ENCODE results near the gene SERPINA1.
"Not testable (repeated sequence)": the region's sequence is repeated elsewhere in the genome, so short reads cannot be mapped to it uniquely, and the experiment has no call there.

SERPINA1 gene

DNA sequence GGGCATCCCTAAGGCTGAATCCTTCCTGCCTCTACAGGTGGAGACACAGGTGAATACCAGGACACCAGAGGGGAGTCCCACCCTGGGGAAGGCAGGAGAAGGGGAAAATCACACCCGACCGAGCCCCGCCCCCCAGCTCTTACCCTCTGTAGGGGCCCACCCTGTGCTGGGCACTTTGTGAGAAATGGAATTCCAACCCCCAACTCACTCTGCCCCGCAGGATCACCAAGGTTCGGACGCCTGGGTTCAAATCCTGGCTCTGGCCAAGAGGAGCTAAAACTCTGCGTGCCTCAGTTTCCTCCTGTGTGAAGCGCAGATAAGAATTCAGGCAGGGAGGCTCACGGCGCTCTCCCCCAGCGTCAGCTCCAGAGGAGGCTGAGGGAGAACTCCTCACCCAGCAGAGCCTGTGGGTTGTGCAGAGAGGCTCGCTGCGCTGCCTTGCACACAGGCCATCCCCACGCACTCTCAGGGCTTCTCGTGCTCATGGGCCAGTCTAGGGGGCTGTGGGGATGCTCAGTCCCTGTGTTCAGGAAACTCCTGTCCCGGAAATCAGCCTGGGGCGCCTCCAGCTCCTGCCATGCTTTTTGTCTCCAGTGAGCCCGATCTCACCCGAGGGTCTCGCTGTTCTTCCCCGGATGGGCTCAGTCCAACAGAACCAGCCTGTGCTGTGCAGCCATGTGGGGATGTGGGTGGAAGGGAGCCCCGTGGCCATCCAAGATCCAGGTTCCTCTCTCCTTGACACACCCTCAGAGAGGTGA, 18.5 kb downstream of the SERPINA1 start:
- DNase-seq (ENCODE audit: low read depth in 2 of 2) = not testable (repeated sequence)

GRCh38 chr14:94368956-94369355, 19.4 kb downstream of the SERPINA1 start:
- DNase-seq (ENCODE audit: low read depth in 2 of 2) = no peak

- DNase-seq (ENCODE audit: low read depth in 2 of 2) = no peak
Measured at GRCh38 chr14:94368243-94368590, 20.2 kb downstream of the SERPINA1 start.

DNA sequence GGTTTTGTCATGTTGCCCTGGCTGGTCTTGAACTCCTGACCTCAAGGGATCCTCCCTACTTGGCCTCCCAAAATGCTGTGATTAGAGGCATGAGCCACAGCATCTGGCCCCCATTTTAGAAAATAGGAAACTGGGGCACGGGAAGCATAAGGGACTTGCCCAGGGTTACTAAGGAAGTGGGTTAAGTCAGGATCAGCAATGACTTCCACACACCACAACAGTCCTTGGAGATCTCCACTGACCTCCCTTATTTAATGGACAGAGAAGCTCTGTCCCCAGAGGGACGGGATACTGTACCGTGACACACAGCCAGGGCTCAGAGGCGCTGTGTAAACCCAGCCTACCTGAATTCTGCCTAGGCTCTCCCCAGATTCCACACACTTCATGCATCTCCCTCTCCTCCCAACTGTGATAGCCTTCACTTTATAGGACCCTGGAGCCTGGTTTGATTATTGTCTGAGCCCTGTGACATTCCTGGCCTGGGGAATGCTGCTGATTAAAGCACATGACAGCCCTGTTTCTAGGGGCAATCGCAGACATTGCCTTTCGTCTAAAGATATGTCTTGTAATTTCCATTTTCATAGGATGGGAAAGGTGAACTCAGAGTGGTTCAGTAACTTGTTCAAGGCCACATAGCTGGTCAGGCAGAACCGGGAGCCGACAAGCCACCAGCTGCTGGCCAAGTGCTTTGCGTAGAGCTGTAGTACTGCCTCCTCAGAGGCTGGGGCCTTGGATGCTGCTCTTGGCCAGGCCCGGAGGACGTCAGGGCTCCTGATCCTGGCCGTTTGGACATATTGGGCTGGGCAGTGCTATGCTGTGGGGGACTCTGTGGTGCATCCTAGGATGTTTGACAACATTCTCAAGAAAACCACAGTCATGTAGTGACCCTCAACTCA, 20.8 kb downstream of the SERPINA1 start:
- no peak for DNase-seq (ENCODE audit: low read depth in 2 of 2)

- DNase-seq (ENCODE audit: low read depth in 2 of 2) = no peak
Measured at GRCh38 chr14:94366146-94366915, 22.1 kb downstream of the SERPINA1 start, which contains the start of gene SERPINA2. Gene SERPINA2, minus strand, starts transcription at chr14:94366698.

- DNase-seq (ENCODE audit: low read depth in 2 of 2) = no peak
Measured at GRCh38 chr14:94365624-94366023, 22.8 kb downstream of the SERPINA1 start.

- DNase-seq (ENCODE audit: low read depth in 2 of 2) = no peak
Measured at GRCh38 chr14:94364964-94365363, 23.4 kb downstream of the SERPINA1 start.

DNA sequence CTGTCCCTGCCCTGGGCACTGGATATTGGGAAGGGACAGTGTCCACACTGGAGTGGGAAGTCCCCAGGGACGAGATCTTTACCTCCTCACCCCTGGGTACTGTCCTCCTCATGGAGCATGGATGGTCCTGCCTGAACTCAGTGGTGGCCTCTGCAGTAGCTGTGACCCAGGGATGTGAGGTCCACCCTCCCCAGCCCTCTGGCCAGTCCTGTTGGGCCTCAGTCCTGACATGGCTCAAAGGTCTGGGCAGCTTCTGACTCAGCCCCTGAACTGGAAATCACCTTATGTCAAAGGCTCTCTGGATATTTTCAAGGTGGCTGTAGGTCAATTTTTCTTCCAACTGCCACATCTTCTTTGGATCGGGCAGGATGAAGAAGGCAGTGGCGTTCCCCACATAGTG, 24.4 kb downstream of the SERPINA1 start:
- DNase-seq (ENCODE audit: low read depth in 2 of 2) = no peak

- DNase-seq (ENCODE audit: low read depth in 2 of 2) = no peak
Measured at GRCh38 chr14:94363151-94363624, 25.2 kb downstream of the SERPINA1 start.

DNA sequence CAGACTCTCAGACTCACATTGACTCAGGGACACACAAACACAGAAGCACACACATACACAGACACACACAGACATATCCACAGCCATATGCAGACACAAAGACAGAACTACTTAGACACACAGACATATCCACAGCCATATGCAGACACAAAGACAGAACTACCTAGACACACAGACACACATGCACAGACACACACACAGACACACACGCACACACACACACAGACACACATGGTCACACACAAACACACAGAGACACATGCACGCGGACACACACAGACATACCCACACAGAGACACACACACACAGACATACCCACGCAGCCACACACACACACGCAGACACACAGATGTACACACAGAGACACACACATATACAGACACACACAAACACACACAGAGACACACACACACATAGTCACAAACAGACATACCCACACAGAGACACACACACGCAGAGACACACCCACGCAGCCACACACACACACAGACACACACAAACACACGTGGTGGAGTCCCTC, 25.7 kb downstream of the SERPINA1 start:
- DNase-seq (ENCODE audit: low read depth in 2 of 2) = no peak

GRCh38 chr14:94361682-94362081, 26.7 kb downstream of the SERPINA1 start:
- no peak for DNase-seq (ENCODE audit: low read depth in 2 of 2)

GRCh38 chr14:94360945-94361565, 27.3 kb downstream of the SERPINA1 start:
- no peak for DNase-seq (ENCODE audit: low read depth in 2 of 2)

DNA sequence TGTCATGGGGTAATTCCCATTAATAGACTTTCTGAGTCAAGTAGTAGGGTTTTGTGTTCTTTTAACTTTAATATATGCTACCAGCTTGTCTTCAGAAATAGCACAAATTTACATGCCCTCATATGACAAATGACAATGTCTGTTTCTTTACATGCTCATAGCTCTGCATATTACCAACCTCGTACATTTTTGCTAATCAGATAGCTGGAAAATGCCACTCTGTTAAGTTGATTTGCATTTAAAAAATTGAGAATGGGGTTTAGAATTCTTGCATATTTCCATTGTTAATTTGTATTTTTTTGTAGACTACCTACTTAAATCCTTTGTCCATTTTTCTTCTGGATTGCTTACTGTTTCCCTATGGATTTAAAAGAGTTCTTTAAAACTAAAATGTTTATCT, 31.2 kb downstream of the SERPINA1 start:
- DNase-seq (ENCODE audit: low read depth in 2 of 2) = no peak

- no peak for DNase-seq (ENCODE audit: low read depth in 2 of 2)
Measured at GRCh38 chr14:94356379-94357056, 31.9 kb downstream of the SERPINA1 start.

GRCh38 chr14:94355191-94355794, 33.1 kb downstream of the SERPINA1 start:
- DNase-seq (ENCODE audit: low read depth in 2 of 2) = no peak

DNA sequence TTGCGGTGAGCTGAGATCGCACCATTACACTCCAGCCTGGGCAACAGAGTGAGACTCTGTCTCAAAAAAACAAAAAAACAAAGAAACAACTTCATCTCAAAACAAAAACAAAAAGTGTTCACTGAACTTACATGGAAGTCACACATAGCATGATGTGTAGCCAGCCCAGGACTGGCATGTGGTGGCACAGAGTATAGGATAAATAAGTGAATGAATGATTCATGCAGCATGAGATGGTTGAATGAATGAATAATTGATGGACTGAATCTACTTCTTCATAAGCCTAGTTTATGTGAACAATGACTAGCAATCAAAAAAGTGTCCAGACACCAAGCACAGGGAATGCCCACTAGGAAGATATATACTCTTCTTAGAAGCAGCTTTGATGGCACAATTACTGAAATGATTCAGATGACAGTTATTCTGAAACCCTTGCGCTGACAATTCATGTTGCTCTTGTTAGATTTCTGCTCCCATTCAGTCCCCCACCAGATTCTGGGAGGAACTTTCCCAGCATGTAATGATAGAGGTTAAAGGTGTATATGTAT, 33.7 kb downstream of the SERPINA1 start:
- no peak for DNase-seq (ENCODE audit: low read depth in 2 of 2)

DNA sequence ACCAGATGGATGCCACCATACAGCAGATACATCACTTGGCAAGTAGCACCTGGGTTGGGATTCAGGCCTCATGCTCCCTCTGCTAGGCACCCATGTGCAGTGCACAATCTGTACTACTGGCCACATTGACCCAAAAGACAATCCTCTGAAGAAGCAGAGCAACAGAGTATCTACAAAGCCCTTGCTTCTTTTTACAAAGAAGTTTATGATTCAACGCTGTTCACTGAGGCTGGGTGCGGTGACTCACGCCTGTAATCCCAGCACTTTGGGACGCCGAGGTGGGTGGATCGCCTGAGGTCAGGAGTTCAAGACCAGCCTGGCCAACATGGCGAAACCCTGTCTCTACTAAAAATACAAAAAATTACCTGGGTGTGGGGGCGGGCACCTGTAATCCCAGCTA, 34.2 kb downstream of the SERPINA1 start:
- not testable (repeated sequence) for DNase-seq (ENCODE audit: low read depth in 2 of 2)

DNA sequence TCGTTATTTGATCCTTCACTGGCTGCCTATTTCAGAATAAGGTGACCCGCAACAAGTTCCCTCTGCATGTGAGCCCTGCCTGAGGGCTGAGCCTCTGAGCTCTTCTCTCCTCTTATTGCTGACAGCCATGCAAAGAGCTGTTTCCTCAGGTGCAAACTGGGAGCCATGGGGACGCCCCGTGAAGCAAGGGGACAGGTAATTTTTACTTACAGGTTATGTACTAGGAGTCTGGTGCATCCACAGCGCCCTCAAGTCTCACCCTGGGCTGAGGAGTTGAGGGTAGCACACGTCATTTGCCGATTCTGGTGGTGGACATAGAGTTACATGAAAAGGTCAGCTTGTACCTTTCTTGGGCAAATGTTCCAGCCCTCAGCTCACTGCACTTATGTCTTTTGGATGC, 39.1 kb downstream of the SERPINA1 start:
- no peak for DNase-seq (ENCODE audit: low read depth in 2 of 2)

DNA sequence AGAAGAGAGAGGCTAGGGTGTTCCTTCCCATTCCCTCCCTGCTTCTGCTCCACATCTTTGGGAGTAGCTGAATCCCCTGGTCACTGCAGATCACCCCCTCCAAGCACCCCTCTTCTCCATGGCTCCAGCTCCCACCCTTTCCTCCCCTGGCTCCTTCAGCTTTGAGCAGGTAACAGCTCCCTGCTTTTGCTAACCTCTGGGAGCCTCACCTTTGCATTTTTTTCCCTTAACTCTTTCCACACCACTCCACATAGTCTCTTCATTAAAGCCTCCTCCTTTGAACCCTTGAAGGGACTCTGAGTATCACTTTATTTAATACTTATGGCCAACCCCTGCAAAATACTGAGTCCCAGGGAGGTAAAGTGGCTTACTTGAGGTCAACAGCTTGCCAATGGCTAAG, 39.6 kb downstream of the SERPINA1 start:
- DNase-seq (ENCODE audit: low read depth in 2 of 2) = no peak

GRCh38 chr14:94346841-94347240, 41.6 kb downstream of the SERPINA1 start:
- no peak for DNase-seq (ENCODE audit: low read depth in 2 of 2)

Data from stimulated activated CD4-positive, alpha-beta T cell treated with anti-CD3 and anti-CD28 coated beads, Interleukin-1b, Interleukin-23, amount 100 ng/mL, for 1 hour (primary cell).